Measurements from ENCODE around the gene LARGE1. TPM values are rescaled to one million over a fixed set of nuclear protein-coding genes. Genes with fewer than 3 reads are reported as not detected.

Gene LARGE1
- total RNA-seq, 1 experiment from 2014 or later = 13.1 TPM

DNA sequence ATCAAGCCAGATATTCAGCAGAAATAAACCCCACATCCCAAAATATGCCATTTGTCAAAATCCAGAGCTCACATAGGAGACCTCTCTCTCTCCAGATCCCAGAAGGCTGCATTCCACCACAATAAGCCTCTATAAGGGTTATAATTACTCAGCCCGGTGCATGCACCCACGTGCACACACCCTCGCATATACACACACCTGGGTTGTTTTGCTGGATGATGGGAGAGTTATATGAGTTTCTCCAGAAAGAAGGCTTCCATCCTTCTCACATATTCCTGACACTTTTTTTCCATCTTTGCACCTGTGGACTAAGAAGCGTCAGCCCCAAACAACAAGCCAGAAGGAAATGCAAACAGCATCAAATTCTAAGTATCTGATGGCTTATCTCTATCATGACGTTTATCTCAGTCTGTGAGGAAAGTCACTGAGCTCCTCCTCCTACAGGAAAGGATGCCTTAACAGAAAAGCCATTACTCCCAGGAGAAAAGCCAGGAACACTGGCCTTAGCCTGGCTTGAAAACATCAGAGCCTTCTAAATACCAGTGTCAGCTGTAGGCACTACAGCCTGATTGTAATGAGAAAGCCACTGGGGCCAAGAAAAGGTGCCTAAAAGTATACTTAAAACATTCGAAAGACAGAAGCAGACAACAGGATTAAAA is 253.2 kb downstream of the LARGE1 start:
- no peak for DNase-seq (ENCODE audit: low spot score)

GRCh38 chr22:33666279-33666960 is 253.9 kb downstream of the LARGE1 start:
- DNase-seq (ENCODE audit: low spot score) = no peak

GRCh38 chr22:33659448-33659847 is 260.8 kb downstream of the LARGE1 start:
- no peak for DNase-seq (ENCODE audit: low spot score)

DNA sequence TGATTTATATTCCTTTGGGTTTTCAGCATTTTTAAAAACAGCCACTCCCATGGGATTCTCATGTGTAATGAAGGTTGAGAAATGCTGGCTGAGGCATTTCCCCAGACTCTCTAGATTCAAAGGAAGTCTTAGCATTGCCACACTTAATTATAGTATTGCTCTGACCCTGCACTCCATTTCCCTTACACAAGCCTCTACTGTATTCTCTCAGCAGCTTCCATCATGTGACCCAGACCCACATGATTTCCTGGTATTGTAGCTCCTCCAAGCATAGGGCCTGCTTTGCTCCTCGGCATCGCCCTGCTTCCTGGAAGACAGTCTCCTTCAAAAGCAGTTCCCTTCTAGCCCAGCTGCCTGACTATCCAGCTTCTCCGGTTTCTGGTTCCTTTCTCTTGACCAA is 261.5 kb downstream of the LARGE1 start:
- DNase-seq (ENCODE audit: low spot score) = no peak

DNA sequence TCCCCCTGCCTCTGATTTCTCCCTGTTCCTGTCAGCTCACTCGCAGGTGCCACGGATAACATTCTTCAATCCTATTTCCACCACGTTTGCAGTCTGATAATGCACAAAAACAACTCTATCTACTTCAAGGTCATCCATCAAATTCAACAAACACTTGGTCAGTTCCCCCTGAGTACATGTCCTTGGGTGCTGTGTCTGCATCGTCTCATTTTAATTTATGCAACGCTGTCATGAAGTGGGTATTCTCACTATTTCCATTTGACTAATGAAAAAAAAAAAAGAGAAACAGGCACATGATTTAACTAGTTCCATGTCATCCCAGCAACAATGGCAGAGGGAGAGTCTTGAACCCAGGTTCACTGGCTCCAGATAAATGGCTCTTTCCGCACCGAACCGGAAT is 262.6 kb downstream of the LARGE1 start:
- DNase-seq (ENCODE audit: low spot score) = no peak

DNA sequence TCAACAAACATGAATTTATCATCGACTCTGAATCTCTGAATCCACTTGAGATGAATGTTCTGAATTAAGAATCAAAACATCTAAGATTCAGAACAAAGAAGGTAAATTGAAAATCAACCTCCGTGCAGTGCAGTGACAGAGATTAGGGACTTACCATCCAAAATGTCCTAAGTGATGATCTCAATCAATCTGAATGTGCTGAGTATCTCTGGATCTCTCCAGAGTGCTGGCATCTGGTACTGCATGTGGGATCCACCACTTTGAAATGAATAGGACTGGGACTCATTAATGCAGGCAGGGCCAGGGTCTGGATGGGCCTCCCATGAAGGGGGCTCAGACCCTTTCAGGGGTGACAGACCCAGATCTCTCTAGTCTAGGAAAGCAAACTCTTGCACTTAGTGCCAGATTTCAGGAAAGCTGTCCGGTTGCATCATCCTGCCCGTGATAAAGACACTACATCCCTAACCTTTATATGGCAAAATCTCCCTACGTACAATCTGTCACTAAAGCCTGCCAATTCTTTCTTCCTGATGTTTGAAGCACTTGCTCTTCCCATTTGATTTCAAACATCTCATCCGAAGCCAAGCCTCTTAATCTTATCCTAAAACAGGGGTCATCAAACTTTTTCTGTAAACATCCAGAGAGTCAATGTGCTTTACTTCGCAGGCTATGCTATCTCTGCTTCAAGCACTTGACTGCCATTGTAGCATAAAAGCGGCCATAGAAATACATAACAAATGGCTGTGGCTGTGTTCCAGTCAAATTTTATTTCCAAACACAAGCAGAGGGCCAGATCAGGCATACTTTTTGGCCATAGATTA is 263.3 kb downstream of the LARGE1 start:
- DNase-seq (ENCODE audit: low spot score) = no peak

DNA sequence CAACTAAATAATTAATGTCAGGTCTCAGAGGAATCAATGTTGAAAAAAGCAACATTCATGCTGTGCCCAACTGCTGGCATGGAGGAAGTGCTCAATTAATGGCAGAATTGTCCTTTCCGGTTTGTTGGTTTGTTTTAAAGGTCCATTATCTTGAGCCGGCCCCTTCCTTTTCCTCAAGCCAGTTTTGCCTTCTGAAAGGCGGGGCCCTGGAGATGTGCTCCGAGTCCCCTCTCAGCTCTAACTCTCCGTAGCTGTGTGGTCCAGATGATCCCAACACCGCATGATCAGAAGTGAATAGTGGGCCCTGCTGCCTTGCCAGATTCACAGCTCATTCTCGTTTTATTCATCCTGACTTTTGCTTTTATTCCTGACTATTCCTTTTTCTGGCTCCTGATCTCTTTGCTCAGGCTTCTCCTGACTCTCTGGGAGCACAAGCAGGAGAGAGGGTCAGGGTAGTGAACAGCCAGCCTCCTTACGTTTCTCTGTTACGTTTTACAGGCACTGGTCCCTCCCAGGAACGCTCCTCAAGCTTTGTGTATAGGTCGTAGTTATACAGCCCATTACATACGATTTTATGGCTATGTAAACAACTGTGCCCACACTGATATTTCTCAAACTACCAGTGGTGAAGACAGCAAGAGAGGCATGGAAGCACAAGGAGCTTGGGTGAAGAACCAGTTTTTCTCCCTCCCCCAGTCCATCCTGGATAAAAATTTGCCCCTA is 265.9 kb downstream of the LARGE1 start:
- peak; percentile 33 for DNase-seq (ENCODE audit: low spot score)

GRCh38 chr22:33653532-33654063 is 266.7 kb downstream of the LARGE1 start:
- no peak for DNase-seq (ENCODE audit: low spot score)

DNA sequence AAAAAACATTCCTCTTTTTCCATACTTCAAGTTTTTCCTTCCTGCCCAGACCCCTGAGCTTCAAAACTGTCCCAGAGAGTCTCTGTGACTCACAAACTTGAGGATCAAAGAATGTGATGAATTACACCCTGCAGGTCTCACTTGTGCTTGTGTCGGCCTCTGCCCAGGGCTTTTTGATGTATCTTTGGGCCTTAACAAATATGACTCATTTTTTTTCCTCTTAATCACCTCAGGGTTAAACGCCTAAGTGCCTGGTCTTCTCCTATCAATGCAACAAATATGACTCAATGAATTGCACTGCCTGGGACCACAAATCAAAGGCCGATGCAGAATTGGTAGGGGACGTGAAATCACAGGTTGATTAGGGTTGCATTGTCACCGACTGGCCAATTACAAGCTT is 267.7 kb downstream of the LARGE1 start:
- peak; percentile 17 for DNase-seq (ENCODE audit: low spot score)

- DNase-seq (ENCODE audit: low spot score) = no peak
These were observed 270.0 kb downstream of the LARGE1 start for GRCh38 chr22:33650244-33650643.

DNA sequence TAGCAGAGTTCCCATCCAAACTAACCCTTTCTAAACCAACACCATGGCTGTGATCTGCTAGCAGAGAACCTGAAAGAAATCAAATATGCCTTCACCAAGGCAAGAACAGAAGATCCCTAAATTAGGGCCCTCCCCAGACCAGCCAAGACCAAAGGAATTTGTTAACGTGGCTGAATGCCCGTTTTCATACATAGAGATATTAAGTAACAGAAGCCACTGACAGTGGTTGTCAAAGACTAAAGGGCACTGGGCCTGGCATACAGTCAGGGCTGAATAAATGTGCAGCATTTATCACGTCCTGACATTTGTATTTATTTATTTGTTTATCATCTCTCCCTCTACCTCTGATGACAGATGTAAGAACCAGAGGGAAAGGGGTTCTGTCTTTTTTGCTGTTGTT is 271.8 kb downstream of the LARGE1 start:
- DNase-seq (ENCODE audit: low spot score) = no peak

- DNase-seq (ENCODE audit: low spot score) = no peak
These were observed 279.4 kb downstream of the LARGE1 start for GRCh38 chr22:33640900-33641299.

DNA sequence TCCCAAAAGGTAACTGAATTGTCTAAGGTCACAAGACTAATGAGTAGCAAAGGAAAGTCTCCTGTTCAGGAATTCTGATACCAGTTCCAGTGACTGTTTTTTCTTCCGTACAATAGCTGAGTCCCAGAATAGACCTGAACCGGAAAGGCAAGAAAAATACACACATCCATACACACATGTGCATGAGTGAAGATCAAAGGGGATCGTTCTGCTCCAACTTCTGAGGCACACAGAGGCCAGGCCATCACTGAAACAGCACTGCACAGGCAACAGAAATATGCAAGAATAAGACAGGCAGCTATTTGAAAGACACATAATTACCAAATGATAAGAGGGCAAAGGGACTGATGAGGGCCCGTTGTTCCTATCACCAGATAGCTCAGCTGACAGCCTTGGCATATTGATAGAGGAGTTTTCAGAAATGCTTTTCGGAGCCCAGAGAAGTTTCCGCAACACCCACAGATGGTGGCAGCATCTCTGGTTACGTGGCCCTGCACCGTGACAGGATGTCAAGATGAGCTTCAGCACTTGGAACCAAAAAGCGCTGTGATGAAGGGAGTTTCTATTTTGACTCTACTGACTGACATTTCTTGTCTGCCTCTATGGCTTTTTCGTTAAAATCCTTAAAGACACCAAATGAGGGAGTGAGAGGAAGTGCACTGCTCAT is 280.6 kb downstream of the LARGE1 start:
- no peak for DNase-seq (ENCODE audit: low spot score)

DNA sequence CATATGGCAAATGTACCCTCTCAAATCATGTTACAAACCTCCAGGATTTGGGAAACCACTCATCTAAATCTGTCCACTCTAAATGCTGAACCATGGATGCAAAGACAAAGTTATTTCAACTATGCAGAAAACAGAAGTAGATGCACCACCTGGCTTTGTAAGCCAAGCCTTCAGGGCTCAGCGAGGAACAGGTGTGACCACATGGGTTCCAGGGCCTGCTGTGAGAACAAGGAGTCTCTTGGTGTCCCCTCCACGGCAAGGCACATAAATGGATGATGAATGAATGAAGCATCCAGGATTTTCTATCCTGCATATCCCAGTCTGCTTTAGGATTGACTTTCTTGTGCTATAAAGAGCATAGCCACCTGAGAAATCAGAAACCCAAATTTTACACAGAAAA is 284.5 kb downstream of the LARGE1 start:
- no peak for DNase-seq (ENCODE audit: low spot score)

DNA sequence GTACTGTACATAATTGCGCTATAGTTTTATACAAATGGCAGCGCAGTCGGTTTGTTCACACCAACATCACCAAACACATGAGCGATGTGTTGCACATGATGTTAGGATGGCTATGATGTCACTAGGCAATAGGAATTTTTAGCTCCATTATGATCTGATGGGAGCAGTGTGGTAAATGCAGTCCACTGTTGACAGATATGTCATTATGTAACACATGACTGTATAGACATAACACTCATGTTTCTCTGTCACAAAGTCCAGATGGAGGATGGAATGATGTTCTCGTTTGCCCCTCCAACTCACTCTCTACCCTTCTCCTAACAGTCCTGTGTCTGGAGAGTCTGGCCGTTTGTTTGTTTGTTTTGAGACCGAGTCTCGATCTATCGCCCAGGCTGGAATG is 288.5 kb downstream of the LARGE1 start:
- no peak for DNase-seq (ENCODE audit: low spot score)

DNA sequence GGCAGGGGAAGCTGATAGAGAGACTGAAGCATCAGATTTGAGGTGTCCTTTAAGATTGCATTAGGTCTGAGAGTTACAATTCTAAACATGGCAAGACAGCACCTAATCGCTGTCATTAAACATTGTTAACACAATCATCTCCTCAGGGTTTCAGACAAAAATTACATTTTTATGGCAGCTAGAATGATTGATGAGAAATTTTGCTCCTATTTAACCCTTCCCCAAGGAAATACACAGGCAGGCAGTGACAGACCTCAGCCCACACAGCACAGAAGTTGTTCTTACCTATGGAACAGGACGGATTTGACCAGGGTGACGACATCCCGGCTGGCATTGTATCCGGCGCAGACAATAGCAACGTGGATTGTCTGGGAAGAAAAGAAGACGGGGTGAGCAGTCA is 294.3 kb downstream of the LARGE1 start:
- no peak for DNase-seq (ENCODE audit: low spot score)

DNA sequence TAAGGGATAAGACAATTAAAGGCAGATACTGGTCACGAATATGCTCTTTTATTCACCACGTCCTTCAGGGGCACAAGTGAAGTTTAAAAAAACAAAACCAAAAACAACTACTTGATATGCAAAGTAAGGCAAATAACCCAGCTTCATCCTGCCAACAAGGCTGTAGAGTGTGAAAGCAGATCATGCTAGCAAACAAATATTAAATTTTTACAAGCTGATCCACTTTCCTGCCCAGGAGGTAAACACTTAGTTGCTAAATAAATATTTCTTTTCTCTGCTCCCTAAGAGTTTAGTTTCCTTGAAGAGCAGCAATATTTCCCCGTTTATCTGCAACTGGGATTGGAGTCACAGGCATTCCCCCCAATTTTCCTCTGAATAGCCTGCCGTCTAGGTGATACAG is 300.2 kb downstream of the LARGE1 start:
- no peak for DNase-seq (ENCODE audit: low spot score)

GRCh38 chr22:33606504-33606903 is 313.8 kb downstream of the LARGE1 start:
- DNase-seq (ENCODE audit: low spot score) = no peak

- DNase-seq (ENCODE audit: low spot score) = no peak
These were observed 314.6 kb downstream of the LARGE1 start for GRCh38 chr22:33605666-33606065.

- DNase-seq (ENCODE audit: low spot score) = no peak
These were observed 315.1 kb downstream of the LARGE1 start for GRCh38 chr22:33605221-33605620.

GRCh38 chr22:33601062-33601461 is 319.2 kb downstream of the LARGE1 start:
- DNase-seq (ENCODE audit: low spot score) = no peak

Measured in HT-29 (cell line).